HEK293 (cell line): ENCODE data around the gene NPRL2.

Experiments
- CTCF ChIA-PET: fragments of 350-600 bp; formaldehyde crosslinking; extraction: SDS; loops from one replicate; lab custom pipeline; 2021; ENCODE audit warnings: antibody characterized with exemption; lab: Yijun Ruan, JAX
- POLR2A ChIA-PET: fragments of 300-600 bp; formaldehyde crosslinking; extraction: SDS; loops from one replicate; lab custom pipeline; 2020; ENCODE audit warnings: antibody characterized with exemption, inconsistent platforms; lab: Yijun Ruan, JAX
- H3K27ac ChIP-seq: fragments of 200-500 bp; sonication (Bioruptor generic); 2 replicates; pipeline ENCODE4 v1.5.1; 2014; ENCODE audit warnings: low read depth, low read length, control low read depth, inconsistent platforms; ENCODE audit errors: extremely low read depth
- H3K36me3 ChIP-seq, 2 experiments: fragments of 200-500 bp in 1 of 2; sonication (Bioruptor generic) in 1 of 2; 1 replicate in 1 of 2; 2 replicates in 1 of 2; pipeline ENCODE4 v1.5.1; 2014 to 2017; ENCODE audit warnings: inconsistent platforms in 2 of 2, low read length in 2 of 2; ENCODE audit not compliant: control insufficient read depth in 2 of 2, insufficient read depth in 1 of 2
- H3K4me1 ChIP-seq: fragments of 200-500 bp; sonication (Bioruptor generic); 2 replicates; pipeline ENCODE4 v1.5.1; 2014; ENCODE audit warnings: mild to moderate bottlenecking, low read length, inconsistent platforms; ENCODE audit not compliant: control insufficient read depth, insufficient read depth
- H3K4me3 ChIP-seq: 2 replicates; pipeline ENCODE4 v1.5.1; 2011; ENCODE audit warnings: low read depth, mild to moderate bottlenecking, control low read depth, low read length, moderate library complexity
- H3K9me3 ChIP-seq: fragments of 200-500 bp; sonication (Bioruptor generic); 2 replicates; pipeline ENCODE4 v1.5.1; 2014; ENCODE audit warnings: low read depth, low read length, inconsistent platforms; ENCODE audit not compliant: control insufficient read depth, insufficient read depth
- SALL2 ChIP-seq: fragments of 450-650 bp; formaldehyde crosslinking; IDR thresholded peaks from 2 replicates; pipeline ENCODE4 v1.5.0; 2017; ENCODE audit warnings: missing biosample characterization, mild to moderate bottlenecking, missing genetic modification characterization, borderline replicate concordance
- SCRT1 ChIP-seq: fragments of 450-650 bp; formaldehyde crosslinking; IDR thresholded peaks from 2 replicates; pipeline ENCODE4 v1.5.1; 2016; ENCODE audit warnings: missing biosample characterization, missing genetic modification characterization, borderline replicate concordance
- ZBTB21 ChIP-seq: fragments of 450-650 bp; formaldehyde crosslinking; IDR thresholded peaks from 2 replicates; pipeline ENCODE4 v1.5.1; 2017; ENCODE audit warnings: missing biosample characterization, missing genetic modification characterization
- ZBTB48 ChIP-seq: fragments of 450-650 bp; formaldehyde crosslinking; IDR thresholded peaks from 2 replicates; pipeline ENCODE4 v1.5.1; 2016; ENCODE audit warnings: missing biosample characterization, missing genetic modification characterization
- ZEB2 ChIP-seq: fragments of 450-650 bp; formaldehyde crosslinking; IDR thresholded peaks from 2 replicates; pipeline ENCODE4 v1.5.1; 2016; ENCODE audit warnings: missing biosample characterization, missing genetic modification characterization
- ZFP69B ChIP-seq: fragments of 450-650 bp; formaldehyde crosslinking; IDR thresholded peaks from 2 replicates; pipeline ENCODE4 v1.5.1; 2016; ENCODE audit warnings: missing biosample characterization, missing genetic modification characterization
- ZNF114 ChIP-seq: fragments of 450-650 bp; formaldehyde crosslinking; IDR thresholded peaks from 2 replicates; pipeline ENCODE4 v1.5.0; 2017; ENCODE audit warnings: missing biosample characterization, missing genetic modification characterization
- ZNF174 ChIP-seq: fragments of 450-650 bp; formaldehyde crosslinking; IDR thresholded peaks from 2 replicates; pipeline ENCODE4 v1.5.0; 2017; ENCODE audit warnings: missing biosample characterization, mild to moderate bottlenecking, missing genetic modification characterization
- ZNF19 ChIP-seq: fragments of 450-650 bp; formaldehyde crosslinking; IDR thresholded peaks from 2 replicates; pipeline ENCODE4; 2016; ENCODE audit warnings: missing biosample characterization, missing genetic modification characterization, low read depth
- ZNF211 ChIP-seq: fragments of 450-650 bp; formaldehyde crosslinking; IDR thresholded peaks from 2 replicates; pipeline ENCODE4 v1.5.1; 2016; ENCODE audit warnings: low read depth, missing biosample characterization, missing genetic modification characterization
- ZNF248 ChIP-seq: fragments of 450-650 bp; formaldehyde crosslinking; IDR thresholded peaks from 2 replicates; pipeline ENCODE4 v1.5.1; 2017; ENCODE audit warnings: missing biosample characterization, missing genetic modification characterization
- ZNF335 ChIP-seq: fragments of 450-650 bp; formaldehyde crosslinking; conservative IDR thresholded peaks from 2 replicates; pipeline ENCODE4 v1.5.1; 2016; ENCODE audit warnings: missing biosample characterization, missing genetic modification characterization
- ZNF548 ChIP-seq: fragments of 450-650 bp; formaldehyde crosslinking; IDR thresholded peaks from 2 replicates; pipeline ENCODE4 v1.5.1; 2016; ENCODE audit warnings: missing biosample characterization, missing genetic modification characterization
- ZNF76 ChIP-seq: fragments of 450-650 bp; formaldehyde crosslinking; IDR thresholded peaks from 2 replicates; pipeline ENCODE4; 2016; ENCODE audit warnings: low read depth, missing biosample characterization, missing genetic modification characterization, borderline replicate concordance
- TF ChIP-seq, protein P1 (sequence below): fragments of 450-650 bp; formaldehyde crosslinking; IDR thresholded peaks from 2 replicates; pipeline ENCODE4 v1.5.1; 2016; ENCODE audit warnings: missing biosample characterization, missing genetic modification characterization
- TF ChIP-seq, protein P2 (sequence below): fragments of 450-650 bp; formaldehyde crosslinking; IDR thresholded peaks from 2 replicates; pipeline ENCODE4 v1.5.1; 2016; ENCODE audit warnings: missing biosample characterization, missing genetic modification characterization
- TF ChIP-seq, protein P3 (sequence below): fragments of 450-650 bp; formaldehyde crosslinking; IDR thresholded peaks from 2 replicates; pipeline ENCODE4 v1.5.1; 2016; ENCODE audit warnings: missing biosample characterization, missing genetic modification characterization
- TF ChIP-seq, protein P4 (sequence below): fragments of 450-650 bp; formaldehyde crosslinking; optimal IDR thresholded peaks from 2 replicates; pipeline ENCODE3; 2016; ENCODE audit warnings: missing biosample characterization, mild to moderate bottlenecking, missing genetic modification characterization
- TF ChIP-seq, protein P5 (sequence below): fragments of 450-650 bp; formaldehyde crosslinking; IDR thresholded peaks from 2 replicates; pipeline ENCODE4 v1.5.1; 2016; ENCODE audit warnings: missing biosample characterization, missing genetic modification characterization

Gene NPRL2

DNA sequence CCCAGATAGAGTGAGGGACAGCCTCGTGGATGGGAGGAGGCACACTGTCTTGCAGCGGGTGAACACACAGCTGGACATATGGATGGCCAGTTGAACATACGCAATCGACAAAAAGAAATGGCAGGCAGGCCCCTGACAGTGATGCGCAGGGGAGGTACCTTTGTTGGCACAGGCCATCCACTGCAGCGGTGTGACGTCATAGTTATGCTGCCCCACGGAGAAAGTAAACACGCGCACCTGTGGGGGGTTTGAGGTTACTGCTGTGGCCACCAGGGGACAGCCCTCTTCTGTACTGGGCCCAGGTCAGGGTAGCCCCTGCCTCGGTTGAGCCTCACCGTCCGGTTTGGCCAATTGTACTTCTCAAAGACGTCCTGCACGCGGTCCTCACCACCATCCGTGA, 28.2 kb upstream of the NPRL2 start (continued):
- TF ChIP-seq, protein P1, sequence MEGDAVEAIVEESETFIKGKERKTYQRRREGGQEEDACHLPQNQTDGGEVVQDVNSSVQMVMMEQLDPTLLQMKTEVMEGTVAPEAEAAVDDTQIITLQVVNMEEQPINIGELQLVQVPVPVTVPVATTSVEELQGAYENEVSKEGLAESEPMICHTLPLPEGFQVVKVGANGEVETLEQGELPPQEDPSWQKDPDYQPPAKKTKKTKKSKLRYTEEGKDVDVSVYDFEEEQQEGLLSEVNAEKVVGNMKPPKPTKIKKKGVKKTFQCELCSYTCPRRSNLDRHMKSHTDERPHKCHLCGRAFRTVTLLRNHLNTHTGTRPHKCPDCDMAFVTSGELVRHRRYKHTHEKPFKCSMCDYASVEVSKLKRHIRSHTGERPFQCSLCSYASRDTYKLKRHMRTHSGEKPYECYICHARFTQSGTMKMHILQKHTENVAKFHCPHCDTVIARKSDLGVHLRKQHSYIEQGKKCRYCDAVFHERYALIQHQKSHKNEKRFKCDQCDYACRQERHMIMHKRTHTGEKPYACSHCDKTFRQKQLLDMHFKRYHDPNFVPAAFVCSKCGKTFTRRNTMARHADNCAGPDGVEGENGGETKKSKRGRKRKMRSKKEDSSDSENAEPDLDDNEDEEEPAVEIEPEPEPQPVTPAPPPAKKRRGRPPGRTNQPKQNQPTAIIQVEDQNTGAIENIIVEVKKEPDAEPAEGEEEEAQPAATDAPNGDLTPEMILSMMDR (tag by site-specific recombination), result no peak
- TF ChIP-seq ZNF174, result no peak
- TF ChIP-seq, protein P2, sequence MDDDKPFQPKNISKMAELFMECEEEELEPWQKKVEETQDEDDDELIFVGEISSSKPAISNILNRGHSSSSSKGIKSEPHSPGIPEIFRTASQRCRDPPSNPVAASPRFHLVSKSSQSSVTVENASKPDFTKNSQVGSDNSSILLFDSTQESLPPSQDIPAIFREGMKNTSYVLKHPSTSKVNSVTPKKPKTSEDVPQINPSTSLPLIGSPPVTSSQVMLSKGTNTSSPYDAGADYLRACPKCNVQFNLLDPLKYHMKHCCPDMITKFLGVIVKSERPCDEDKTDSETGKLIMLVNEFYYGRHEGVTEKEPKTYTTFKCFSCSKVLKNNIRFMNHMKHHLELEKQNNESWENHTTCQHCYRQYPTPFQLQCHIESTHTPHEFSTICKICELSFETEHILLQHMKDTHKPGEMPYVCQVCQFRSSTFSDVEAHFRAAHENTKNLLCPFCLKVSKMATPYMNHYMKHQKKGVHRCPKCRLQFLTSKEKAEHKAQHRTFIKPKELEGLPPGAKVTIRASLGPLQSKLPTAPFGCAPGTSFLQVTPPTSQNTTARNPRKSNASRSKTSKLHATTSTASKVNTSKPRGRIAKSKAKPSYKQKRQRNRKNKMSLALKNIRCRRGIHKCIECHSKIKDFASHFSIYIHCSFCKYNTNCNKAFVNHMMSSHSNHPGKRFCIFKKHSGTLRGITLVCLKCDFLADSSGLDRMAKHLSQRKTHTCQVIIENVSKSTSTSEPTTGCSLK (tag by site-specific recombination), result no peak
- TF ChIP-seq ZBTB21 (tag by site-specific recombination), result no peak
- no peak for TF ChIP-seq SALL2 (tag by site-specific recombination)

DNA sequence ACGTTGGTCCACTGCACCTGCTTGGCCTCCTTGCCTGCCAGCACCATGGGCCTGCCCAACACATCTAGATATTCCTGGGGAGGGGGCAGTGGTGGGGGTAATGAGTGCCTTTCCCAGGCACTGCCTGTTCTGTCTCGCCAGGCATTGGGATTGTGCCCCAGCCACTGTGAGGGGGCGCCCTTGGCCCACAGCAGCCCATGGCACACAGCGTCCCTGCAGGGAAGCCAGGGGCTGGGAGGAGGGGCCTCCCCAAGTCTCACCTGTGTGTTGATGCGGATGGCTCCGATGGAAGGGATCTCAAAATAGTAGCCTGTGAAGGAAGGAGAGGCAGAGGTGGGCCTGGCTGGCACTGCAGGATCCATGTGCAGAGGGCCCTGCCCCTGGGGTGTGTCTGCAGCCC, 27.4 kb upstream of the NPRL2 start:
- Histone ChIP-seq H3K9me3 (no peaks in the 10 kb centered on the region), H3K4me1 (no peaks in the 10 kb centered on the region), H3K36me3 (no peaks in the 10 kb centered on the region), H3K27ac (no peak overlapping the region), H3K4me3 (no peak overlapping the region)
- TF ChIP-seq, protein P3, sequence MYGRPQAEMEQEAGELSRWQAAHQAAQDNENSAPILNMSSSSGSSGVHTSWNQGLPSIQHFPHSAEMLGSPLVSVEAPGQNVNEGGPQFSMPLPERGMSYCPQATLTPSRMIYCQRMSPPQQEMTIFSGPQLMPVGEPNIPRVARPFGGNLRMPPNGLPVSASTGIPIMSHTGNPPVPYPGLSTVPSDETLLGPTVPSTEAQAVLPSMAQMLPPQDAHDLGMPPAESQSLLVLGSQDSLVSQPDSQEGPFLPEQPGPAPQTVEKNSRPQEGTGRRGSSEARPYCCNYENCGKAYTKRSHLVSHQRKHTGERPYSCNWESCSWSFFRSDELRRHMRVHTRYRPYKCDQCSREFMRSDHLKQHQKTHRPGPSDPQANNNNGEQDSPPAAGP, result no peak
- TF ChIP-seq ZNF76 (tag by site-specific recombination) (no peak), ZNF211 (tag by site-specific recombination) (no peak), ZBTB48 (tag by site-specific recombination) (no peak), ZNF335 (tag by site-specific recombination) (no peak), ZNF114 (no peak), ZNF19 (tag by site-specific recombination) (no peak), ZEB2 (tag by site-specific recombination) (no peak), ZFP69B (tag by site-specific recombination) (no peak), SCRT1 (no peak), ZNF548 (tag by site-specific recombination) (no peak), ZNF248 (tag by site-specific recombination) (no peak)
- TF ChIP-seq, protein P4, sequence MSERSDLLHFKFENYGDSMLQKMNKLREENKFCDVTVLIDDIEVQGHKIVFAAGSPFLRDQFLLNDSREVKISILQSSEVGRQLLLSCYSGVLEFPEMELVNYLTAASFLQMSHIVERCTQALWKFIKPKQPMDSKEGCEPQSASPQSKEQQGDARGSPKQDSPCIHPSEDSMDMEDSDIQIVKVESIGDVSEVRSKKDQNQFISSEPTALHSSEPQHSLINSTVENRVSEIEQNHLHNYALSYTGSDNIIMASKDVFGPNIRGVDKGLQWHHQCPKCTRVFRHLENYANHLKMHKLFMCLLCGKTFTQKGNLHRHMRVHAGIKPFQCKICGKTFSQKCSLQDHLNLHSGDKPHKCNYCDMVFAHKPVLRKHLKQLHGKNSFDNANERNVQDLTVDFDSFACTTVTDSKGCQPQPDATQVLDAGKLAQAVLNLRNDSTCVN (tag by site-specific recombination), result no peak
- TF ChIP-seq, protein P5, sequence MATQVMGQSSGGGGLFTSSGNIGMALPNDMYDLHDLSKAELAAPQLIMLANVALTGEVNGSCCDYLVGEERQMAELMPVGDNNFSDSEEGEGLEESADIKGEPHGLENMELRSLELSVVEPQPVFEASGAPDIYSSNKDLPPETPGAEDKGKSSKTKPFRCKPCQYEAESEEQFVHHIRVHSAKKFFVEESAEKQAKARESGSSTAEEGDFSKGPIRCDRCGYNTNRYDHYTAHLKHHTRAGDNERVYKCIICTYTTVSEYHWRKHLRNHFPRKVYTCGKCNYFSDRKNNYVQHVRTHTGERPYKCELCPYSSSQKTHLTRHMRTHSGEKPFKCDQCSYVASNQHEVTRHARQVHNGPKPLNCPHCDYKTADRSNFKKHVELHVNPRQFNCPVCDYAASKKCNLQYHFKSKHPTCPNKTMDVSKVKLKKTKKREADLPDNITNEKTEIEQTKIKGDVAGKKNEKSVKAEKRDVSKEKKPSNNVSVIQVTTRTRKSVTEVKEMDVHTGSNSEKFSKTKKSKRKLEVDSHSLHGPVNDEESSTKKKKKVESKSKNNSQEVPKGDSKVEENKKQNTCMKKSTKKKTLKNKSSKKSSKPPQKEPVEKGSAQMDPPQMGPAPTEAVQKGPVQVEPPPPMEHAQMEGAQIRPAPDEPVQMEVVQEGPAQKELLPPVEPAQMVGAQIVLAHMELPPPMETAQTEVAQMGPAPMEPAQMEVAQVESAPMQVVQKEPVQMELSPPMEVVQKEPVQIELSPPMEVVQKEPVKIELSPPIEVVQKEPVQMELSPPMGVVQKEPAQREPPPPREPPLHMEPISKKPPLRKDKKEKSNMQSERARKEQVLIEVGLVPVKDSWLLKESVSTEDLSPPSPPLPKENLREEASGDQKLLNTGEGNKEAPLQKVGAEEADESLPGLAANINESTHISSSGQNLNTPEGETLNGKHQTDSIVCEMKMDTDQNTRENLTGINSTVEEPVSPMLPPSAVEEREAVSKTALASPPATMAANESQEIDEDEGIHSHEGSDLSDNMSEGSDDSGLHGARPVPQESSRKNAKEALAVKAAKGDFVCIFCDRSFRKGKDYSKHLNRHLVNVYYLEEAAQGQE (tag by site-specific recombination), result no peak
- CTCF ChIA-PET, result no interaction called here
- POLR2A ChIA-PET, result no interaction called here
